SK-N-SH treated with all-trans-retinoic acid at 6 μM for 48 hours (cell line): ENCODE data around the gene ARAP2.

Source experiments
- OSR1 ChIP-seq: fragments of 250-450 bp; sonication (Bioruptor Pico); IDR thresholded peaks from 2 replicates; pipeline ENCODE4 v1.8.0; 2022; ENCODE audit warnings: moderate library complexity, mild to moderate bottlenecking, inconsistent platforms
- RARB ChIP-seq: fragments of 250-450 bp; sonication (Bioruptor Pico); IDR thresholded peaks from 2 replicates; pipeline ENCODE4 v1.8.0; 2021; ENCODE audit warnings: mild to moderate bottlenecking, moderate library complexity
- TF ChIP-seq, protein P1 (sequence below): fragments of 250-450 bp; sonication (Bioruptor Pico); IDR thresholded peaks from 2 replicates; pipeline ENCODE4 v1.8.0; 2020; ENCODE audit warnings: mild to moderate bottlenecking, moderate library complexity, borderline replicate concordance

GRCh38 chr4:36172656-36173055 lies 71.7 kb downstream of the ARAP2 start:
- TF ChIP-seq, protein P1, sequence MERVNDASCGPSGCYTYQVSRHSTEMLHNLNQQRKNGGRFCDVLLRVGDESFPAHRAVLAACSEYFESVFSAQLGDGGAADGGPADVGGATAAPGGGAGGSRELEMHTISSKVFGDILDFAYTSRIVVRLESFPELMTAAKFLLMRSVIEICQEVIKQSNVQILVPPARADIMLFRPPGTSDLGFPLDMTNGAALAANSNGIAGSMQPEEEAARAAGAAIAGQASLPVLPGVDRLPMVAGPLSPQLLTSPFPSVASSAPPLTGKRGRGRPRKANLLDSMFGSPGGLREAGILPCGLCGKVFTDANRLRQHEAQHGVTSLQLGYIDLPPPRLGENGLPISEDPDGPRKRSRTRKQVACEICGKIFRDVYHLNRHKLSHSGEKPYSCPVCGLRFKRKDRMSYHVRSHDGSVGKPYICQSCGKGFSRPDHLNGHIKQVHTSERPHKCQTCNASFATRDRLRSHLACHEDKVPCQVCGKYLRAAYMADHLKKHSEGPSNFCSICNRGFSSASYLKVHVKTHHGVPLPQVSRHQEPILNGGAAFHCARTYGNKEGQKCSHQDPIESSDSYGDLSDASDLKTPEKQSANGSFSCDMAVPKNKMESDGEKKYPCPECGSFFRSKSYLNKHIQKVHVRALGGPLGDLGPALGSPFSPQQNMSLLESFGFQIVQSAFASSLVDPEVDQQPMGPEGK: no peak
- no peak for TF ChIP-seq RARB (CRISPR knock-in tag)
- TF ChIP-seq OSR1 (CRISPR knock-in tag): no peak
